IPS DF 19.7 (cell line): Measurements from ENCODE around the gene STOM.
"Not testable (repeated sequence)": the region's sequence is repeated elsewhere in the genome, so short reads cannot be mapped to it uniquely, and the experiment has no call there.

ENCODE experiments used
- DNase-seq: peaks from one replicate; pipeline ENCODE4 v3.0.0-alpha.2; 2013; ENCODE audit warnings: low read depth, low spot score

Gene STOM

DNA sequence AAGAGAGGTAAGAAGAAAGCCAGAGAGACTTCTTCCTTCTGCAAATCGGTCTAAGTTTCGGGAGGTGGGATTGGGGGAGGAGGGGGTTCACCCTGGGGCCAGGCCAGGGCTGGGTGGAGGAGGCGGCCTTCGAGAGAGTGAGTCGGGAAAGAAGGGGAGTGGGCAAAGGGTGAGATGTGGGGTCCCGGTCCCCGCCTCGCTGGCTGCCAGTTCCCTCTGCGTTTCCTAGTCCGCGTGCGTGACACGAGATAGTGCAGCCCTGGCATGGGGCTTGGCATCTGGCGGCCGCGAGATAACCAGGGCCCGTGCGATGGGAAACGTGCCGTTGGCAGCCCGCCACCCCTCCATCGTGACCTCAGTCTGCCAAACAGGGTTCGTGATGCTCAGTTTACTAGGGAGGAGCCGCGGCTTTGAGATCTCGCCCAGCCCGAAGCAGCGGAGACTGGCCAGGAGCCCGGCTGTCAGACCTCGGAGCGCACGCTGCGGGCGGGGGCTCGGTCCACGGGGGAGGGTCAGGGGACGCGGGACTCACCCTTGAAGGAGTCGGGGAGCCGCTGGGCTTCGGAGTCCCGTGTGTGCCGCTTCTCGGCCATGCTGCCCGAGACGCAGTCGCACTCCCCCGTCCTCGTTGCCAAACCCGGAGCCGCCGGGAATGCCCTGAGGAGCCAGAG lies at the start of gene STOM:
TSS of gene STOM (minus strand) at position 656 of the 671 bp plus-strand sequence. CDS start at position 593, 63 bp downstream.
- no peak for DNase-seq

DNA sequence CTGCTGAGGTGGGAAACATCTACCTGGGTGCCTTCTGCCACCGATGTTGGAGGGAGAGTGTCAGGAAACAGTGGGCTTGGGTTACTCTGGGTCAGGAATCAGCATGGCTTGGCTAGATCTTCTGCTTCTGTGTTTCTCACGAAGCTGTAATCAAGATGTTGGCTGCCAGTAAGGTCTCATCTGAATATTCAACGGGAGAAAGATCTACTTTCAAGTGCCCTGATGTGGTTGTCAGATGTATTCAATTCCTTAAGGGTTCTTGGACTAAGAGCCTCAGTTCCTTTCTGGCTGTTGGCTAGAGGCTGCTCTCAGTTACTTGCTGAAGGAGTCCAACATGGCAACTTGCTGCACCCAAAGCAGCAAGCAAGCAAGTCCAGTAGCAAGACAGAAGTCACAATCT lies 41.9 kb upstream of the STOM start:
- DNase-seq = no peak

DNA sequence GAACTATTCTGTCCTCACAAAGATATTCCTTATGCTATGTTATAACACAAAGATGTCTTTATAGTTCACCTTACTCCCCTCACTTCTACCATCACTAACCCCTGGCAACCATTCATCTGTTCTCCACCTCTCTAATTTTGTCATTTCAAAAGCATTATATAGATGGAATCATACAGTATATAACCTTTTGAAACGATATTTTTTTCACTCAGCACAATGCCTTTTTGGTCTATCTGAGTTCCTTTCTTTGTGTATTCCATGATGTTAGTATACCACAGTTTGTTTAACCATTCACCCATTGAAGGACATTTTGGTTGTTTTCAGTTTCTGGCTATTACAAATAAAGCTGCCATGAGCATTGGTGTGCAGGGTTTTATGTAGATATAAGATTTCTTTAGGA lies 35.8 kb upstream of the STOM start:
- no peak for DNase-seq

- DNase-seq = no peak
These were observed 34.9 kb upstream of the STOM start for GRCh38 chr9:121404906-121405305.

- no peak for DNase-seq
These were observed 30.0 kb upstream of the STOM start for GRCh38 chr9:121399883-121400607.

GRCh38 chr9:121399126-121399882 lies 29.3 kb upstream of the STOM start:
- DNase-seq = no peak

DNA sequence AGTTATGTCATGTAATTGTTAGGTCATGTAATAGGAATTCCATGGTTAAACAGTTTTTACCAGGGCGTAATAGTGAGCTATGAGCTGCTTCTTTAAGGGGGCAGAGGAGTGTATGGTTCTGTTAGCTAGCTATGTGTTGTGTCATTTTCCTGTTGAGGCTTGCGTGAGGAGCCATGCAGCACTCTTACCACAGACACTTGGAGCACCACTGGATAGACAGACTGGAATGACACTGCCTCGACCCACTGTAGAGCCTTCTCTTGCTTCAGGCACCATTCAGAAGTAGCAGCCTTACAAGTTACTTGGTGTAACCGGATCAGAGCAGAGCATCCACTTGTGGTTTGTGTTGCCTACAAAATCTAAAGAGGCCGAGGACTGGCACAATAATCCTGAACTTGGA lies 28.3 kb upstream of the STOM start:
- no peak for DNase-seq

- not testable (repeated sequence) for DNase-seq
These were observed 27.2 kb upstream of the STOM start for GRCh38 chr9:121397277-121397676.

DNA sequence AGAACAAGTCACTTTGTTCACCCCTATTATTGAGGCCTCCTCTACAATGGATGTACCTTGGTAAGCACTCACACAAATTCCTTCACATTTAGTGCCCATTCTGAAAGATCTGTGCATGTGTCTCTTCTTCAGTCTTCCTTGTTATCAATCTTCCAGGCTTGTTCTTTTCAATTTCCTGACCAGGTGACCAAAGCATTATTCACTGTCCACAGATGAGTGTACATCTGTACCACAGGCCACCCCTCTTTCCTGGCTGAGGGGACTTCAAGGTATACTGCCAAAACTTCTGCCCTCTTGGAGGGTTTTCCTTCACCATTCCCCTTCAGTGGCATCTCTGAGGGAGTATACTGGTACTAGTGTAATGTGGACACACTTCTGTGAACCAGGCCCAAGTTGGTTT lies 25.5 kb upstream of the STOM start:
- DNase-seq = no peak

- no peak for DNase-seq
These were observed 24.2 kb upstream of the STOM start for GRCh38 chr9:121394292-121394691.

GRCh38 chr9:121393318-121393717 lies 23.3 kb upstream of the STOM start:
- no peak for DNase-seq

GRCh38 chr9:121390372-121390771 lies 20.3 kb upstream of the STOM start:
- no peak for DNase-seq

GRCh38 chr9:121388140-121388905 lies 18.3 kb upstream of the STOM start:
- DNase-seq = no peak

DNA sequence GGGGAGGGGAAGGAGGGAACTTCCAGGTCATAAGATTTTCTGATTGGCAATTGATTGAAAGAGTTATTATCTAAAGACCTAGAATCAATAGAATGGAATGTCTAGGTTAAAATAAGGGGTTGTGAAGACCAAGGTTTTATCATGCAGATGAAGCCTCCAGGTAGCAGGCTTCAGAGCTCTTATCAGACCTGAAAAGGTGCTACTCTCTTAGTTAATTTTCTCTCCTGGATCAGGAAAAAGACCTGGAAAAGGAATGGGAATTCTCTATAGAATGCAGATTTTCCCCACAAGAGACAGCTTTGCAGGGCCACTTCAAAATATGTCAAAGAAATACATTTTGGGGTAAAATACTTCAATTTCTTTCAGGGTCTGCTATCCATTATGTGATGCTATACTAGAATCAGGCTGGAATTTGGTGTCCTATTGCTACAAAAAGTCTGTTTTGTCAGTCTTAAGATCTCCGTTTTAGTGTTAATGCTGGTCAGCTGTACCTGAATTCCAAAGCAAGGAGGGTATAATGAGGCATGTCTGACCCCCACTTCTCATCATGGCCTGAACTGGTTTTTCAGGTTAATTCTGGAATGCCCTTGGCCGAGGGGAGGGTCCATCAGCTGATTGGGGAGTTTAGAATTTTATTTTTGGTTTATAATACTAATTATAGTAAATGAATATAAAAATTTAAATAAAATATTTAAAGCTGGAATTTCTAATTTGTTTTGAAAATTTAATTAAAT lies 16.6 kb upstream of the STOM start:
- no peak for DNase-seq

GRCh38 chr9:121383715-121384114 lies 13.7 kb upstream of the STOM start:
- no peak for DNase-seq

DNA sequence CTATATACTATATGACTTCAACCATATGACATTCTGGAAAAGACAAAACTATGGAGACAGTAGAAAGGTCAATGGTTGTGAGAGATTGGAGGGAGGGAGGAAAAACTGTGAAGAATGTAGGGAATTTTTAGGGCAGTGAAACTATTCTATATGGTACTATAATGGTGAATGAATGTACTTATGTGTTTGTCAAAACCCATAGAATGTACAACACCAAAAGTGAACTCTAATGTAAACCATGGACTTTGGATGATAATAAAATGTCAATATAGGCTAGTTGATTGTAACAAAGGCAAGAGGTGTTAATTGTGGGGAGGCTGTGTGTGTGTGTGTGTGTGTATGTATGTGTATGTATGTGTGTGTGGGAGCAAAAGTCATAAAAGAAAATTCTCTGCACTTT lies 10.8 kb upstream of the STOM start:
- no peak for DNase-seq

DNA sequence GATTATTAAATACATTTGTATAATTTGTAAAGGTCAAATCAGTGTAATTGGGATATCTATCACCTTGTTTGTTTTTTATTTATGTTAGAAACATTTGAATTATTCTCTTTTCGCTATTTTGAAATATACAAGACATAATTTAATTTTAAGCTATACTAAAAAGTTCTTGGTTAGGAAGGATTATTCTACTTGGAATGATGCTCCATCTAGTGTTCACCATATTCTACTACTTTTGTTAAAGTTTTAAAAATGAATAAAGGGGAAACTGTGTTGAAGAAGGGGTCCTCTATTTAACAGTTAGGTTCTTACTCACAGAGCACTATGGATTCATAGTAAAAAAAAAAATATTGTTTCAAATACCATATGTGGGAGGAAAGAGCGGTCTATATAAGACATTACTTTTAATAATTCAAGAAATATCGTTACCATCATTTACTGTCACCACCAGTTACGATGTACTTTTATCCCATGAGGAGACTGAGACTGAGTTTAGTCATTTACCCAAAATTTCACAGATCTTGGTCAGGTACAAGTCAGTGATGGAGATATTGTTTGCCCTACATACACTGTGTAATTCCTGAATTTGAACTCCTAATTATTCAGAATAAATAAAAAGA lies 6.3 kb upstream of the STOM start:
- DNase-seq = no peak

- DNase-seq = no peak
These were observed 3.1 kb upstream of the STOM start for GRCh38 chr9:121373011-121373729.

DNA sequence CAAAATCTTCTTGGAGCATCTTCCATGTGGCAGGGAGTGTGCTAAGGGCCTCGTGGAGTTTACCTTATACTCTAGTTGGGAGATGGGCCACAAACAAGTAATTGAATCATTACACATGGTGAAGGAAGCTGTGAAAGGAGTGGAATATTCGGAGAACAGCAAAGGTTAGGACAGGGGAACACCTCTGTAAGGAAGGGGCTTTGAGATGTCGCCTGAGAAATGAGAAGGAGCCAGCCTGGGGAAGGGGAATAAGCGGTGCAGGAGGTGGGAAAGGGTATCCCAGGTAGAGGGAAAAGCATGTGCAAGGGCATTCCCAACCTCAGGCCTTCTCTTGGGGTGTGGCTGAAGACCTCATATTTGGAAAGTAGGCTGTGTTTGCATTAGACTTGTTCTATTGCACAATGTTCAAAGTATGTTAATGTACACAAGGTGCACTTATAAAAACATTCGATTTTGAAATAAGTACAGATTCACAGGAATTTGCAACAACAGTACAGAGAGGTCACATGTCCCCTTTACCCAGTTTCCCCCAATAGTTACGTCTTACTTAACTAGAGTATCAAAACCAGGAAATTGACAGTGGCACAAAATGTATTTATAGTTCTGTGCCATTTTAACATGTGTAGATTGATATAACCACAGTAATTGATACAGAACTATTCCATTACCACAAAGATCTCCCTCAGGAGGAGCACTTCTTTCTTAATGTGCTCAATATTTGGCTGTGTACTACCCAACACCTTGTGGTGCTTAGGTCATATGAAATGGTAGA lies 2.4 kb upstream of the STOM start:
- no peak for DNase-seq
